Measurements from ENCODE around the gene CARNS1.
"Not testable (repeated sequence)": the region's sequence is repeated elsewhere in the genome, so short reads cannot be mapped to it uniquely, and the experiment has no call there.

Gene CARNS1

GRCh38 chr11:67465530-67465929 lies 50.1 kb downstream of the CARNS1 start:
- not testable (repeated sequence) for DNase-seq (ENCODE audit: low spot score)

- DNase-seq (ENCODE audit: low spot score), result no peak
Measured at GRCh38 chr11:67466367-67466766, 50.9 kb downstream of the CARNS1 start.

- no peak for DNase-seq (ENCODE audit: low spot score)
Measured at GRCh38 chr11:67466962-67467771, 51.7 kb downstream of the CARNS1 start.

- peak; percentile 59 for DNase-seq (ENCODE audit: low spot score)
Measured at GRCh38 chr11:67468056-67468455, 52.6 kb downstream of the CARNS1 start.

GRCh38 chr11:67468456-67468758 lies 52.9 kb downstream of the CARNS1 start:
- DNase-seq (ENCODE audit: low spot score), result no peak

- peak; percentile 92 for DNase-seq (ENCODE audit: low spot score)
Measured at GRCh38 chr11:67468759-67469507, 53.5 kb downstream of the CARNS1 start, which contains the start of gene TMEM134. Gene TMEM134 (minus strand): TSS chr11:67469251. CDS start chr11:67469192, 59 bp downstream.

- DNase-seq (ENCODE audit: low spot score), result no peak
Measured at GRCh38 chr11:67469508-67469811, 54.0 kb downstream of the CARNS1 start.

GRCh38 chr11:67470337-67471002 lies 55.0 kb downstream of the CARNS1 start:
- no peak for DNase-seq (ENCODE audit: low spot score)

GRCh38 chr11:67472882-67473281 lies 57.4 kb downstream of the CARNS1 start:
- no peak for DNase-seq (ENCODE audit: low spot score)
